Right lobe of liver (tissue), 6 donors: ENCODE measurements around the gene PLAAT4. TPM values are rescaled to one million over a fixed set of nuclear protein-coding genes. Genes with fewer than 3 reads are reported as not detected.
A peak's percentile ranks its signal among the peaks of the same experiment; 100 is the strongest.
"Not testable (repeated sequence)": the region's sequence is repeated elsewhere in the genome, so short reads cannot be mapped to it uniquely, and the experiment has no call there.

Source experiments
- ATAC-seq, 4 donors: fragments of 200-7000 bp; cut with Tn5 transposase; one replicate each; pipeline ENCODE4 v1.9.1; 2020; ENCODE audit warnings: mild to moderate bottlenecking in 4 of 4, moderate library complexity in 4 of 4
- DNase-seq, 3 donors: peaks; one replicate each; pipeline ENCODE4 v3.0.0-alpha.2; 2020
- H3K27ac ChIP-seq, 3 donors: fragments of 200-600 bp; one replicate each; pipeline ENCODE4 v1.8.0; 2022
- H3K27me3 ChIP-seq, 2 donors: fragments of 200-600 bp; one replicate each; pipeline ENCODE4 v1.8.0; 2022
- H3K36me3 ChIP-seq, 4 donors: fragments of 200-600 bp; sonication (generic) in 1 of 4; one replicate each; pipeline versions ENCODE4 v1.5.1 to v1.8.0; 2017 to 2022; ENCODE audit warnings: control low read depth in 1 of 4
- H3K4me1 ChIP-seq, 4 donors: fragments of 200-600 bp; sonication (generic) in 1 of 4; one replicate each; pipeline versions ENCODE4 v1.5.1 to v1.8.0; 2017 to 2022; ENCODE audit warnings: control low read depth in 1 of 4
- H3K4me3 ChIP-seq, 3 donors: fragments of 200-600 bp; one replicate each; pipeline ENCODE4 v1.8.0; 2022
- H3K9me3 ChIP-seq, 4 donors: fragments of 200-600 bp; sonication (generic) in 1 of 4; one replicate each; pipeline versions ENCODE4 v1.5.1 to v1.8.0; 2017 to 2022; ENCODE audit warnings: control low read depth in 1 of 4
- POLR2A ChIP-seq: fragments of 450-650 bp; IDR thresholded peaks from one replicate; pipeline ENCODE4 v1.6.1; 2017; ENCODE audit warnings: antibody characterized with exemption, mild to moderate bottlenecking
- WGBS: methylation state at CpG from one replicate; pipeline ENCODE4 v1.1.6; 2018; ENCODE audit warnings: low coverage, low lambda C conversion rate; ENCODE audit not compliant: insufficient coverage; ENCODE audit errors: missing lambda C conversion rate; 5-methylcytosine and 5-hydroxymethylcytosine counted together
- intact Hi-C, 2 donors: fragments of 100-400 bp; cut with DNase I; formaldehyde crosslinking; loops; one replicate each; pipeline versions ENCODE4 v1.11.2 to v1.14.1; 2022
- total RNA-seq, 6 experiments: library from RNA; depleted of rRNA in 2 of 6; stranded (reverse); fragments of >200 nt in 2 of 6; fragmentation: NEBNext Ultra II Directional in 3 of 6; extraction: Animal tissue kit (Norgen Biotek cat#: 25700) in 3 of 6; gene quantifications; one replicate each; pipeline versions ENCODE4 v1.1.0 to v1.2.4, GENCODE V29; 2016 to 2023
- TF ChIP-seq, protein P1 (sequence below), 4 donors: fragments of 200-600 bp in 3 of 4; fragments of 450-650 bp in 1 of 4; IDR thresholded peaks; one replicate each; pipeline versions ENCODE4 v1.5.1 to v1.8.0; 2016 to 2022; ENCODE audit warnings: antibody characterized with exemption in 4 of 4, mild to moderate bottlenecking in 2 of 4
- donor health status: DM: no; HTN: yes; CAD: no.
- donor health status: DM: no; HTN: no; CAD: no.
- donor health status: DM: no; HTN: no; CAD: no.
- donor health status: DM: no; HTN: yes; CAD: no.
- donor health status: DM: no; HTN: yes; CAD: no.

Gene PLAAT4
- total RNA-seq, 6 experiments from 2014 or later, result 15.9 to 56.8 (median 47.0) TPM

DNA sequence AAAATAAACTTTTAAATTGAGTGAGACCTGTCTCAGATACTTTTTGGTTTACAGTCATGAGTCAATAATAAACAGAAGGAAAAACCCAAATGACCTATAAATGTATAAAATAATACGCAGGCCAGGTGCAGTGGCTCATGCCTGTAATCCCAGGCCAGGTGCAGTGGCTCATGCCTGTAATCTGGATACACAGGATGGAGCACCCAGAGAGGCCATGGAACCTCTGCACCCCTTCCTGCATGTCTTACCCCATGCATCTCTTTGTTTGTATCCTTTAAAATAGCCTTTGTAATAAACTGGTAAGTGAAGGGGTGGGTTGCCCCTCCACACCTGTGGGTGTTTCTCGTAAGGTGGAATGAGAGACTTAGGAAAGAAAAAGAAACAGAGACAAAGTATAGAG lies 8.9 kb upstream of the PLAAT4 start:
- no peak for TF ChIP-seq POLR2A
- TF ChIP-seq, protein P1, sequence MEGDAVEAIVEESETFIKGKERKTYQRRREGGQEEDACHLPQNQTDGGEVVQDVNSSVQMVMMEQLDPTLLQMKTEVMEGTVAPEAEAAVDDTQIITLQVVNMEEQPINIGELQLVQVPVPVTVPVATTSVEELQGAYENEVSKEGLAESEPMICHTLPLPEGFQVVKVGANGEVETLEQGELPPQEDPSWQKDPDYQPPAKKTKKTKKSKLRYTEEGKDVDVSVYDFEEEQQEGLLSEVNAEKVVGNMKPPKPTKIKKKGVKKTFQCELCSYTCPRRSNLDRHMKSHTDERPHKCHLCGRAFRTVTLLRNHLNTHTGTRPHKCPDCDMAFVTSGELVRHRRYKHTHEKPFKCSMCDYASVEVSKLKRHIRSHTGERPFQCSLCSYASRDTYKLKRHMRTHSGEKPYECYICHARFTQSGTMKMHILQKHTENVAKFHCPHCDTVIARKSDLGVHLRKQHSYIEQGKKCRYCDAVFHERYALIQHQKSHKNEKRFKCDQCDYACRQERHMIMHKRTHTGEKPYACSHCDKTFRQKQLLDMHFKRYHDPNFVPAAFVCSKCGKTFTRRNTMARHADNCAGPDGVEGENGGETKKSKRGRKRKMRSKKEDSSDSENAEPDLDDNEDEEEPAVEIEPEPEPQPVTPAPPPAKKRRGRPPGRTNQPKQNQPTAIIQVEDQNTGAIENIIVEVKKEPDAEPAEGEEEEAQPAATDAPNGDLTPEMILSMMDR (IDR thresholded peaks at IDR 0.05), result no peak
- Histone ChIP-seq H3K36me3 (no peaks in the 10 kb centered on the region), H3K27me3 (no peaks in the 10 kb centered on the region), H3K27ac (no peak overlapping the region), H3K4me1 (peaks cover 0 to 3% (median 1%) of the 10 kb centered on the region in 4 donors), H3K4me3 (no peak overlapping the region), H3K9me3 (no peaks in the 10 kb centered on the region)
- ATAC-seq, result no peak
- intact Hi-C loops, result no loop called here
- 90% methylated on average over 2 of the region's 2 CpGs for WGBS
- DNase-seq, result no peak

DNA sequence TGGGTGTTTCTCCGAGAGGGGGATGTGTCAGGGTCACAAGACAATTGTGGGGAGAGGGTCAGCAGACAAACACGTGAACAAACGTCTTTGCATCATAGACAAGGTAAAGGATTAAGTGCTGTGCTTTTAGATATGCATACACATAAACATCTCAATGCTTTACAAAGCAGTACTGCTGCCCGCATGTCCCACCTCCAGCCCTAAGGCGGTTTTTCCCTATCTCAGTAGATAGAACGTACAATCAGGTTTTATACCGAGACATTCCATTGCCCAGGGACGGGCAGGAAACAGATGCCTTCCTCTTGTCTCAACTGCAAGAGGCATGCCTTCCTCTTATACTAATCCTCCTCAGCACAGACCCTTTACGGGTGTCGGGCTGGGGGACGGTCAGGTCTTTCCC lies 8.5 kb upstream of the PLAAT4 start:
- ATAC-seq, H3K27me3 ChIP-seq, H3K4me3 ChIP-seq, intact Hi-C loops, H3K27ac ChIP-seq, H3K36me3 ChIP-seq, DNase-seq, H3K4me1 ChIP-seq, H3K9me3 ChIP-seq: not testable (repeated sequence)
- WGBS, result 50% methylated on average over 3 of the region's 11 CpGs

- H3K4me3 ChIP-seq, ATAC-seq, DNase-seq, H3K9me3 ChIP-seq, intact Hi-C loops, H3K36me3 ChIP-seq, H3K27ac ChIP-seq, H3K27me3 ChIP-seq, H3K4me1 ChIP-seq: not testable (repeated sequence)
- 86% methylated on average over 1 of the region's 3 CpGs for WGBS
Observed at GRCh38 chr11:63528729-63529278, 7.8 kb upstream of the PLAAT4 start.

GRCh38 chr11:63529373-63529772 lies 7.2 kb upstream of the PLAAT4 start:
- H3K9me3 ChIP-seq, H3K36me3 ChIP-seq, ATAC-seq, H3K27ac ChIP-seq, DNase-seq, intact Hi-C loops, H3K4me3 ChIP-seq, H3K4me1 ChIP-seq, H3K27me3 ChIP-seq: not testable (repeated sequence)
- 68% methylated on average over 6 of the region's 6 CpGs for WGBS

- H3K9me3 ChIP-seq, result no peaks in the 10 kb centered on the region
- no peaks in the 10 kb centered on the region for H3K27me3 ChIP-seq
- ATAC-seq (no peak), DNase-seq (no peak)
- H3K36me3 ChIP-seq, result no peaks in the 10 kb centered on the region
- TF ChIP-seq, protein P1 (IDR thresholded peaks at IDR 0.05), result no peak
- no peak for TF ChIP-seq POLR2A
- 93% methylated on average over 2 of the region's 2 CpGs for WGBS
- H3K27ac ChIP-seq, result no peak overlapping the region
- H3K4me3 ChIP-seq, result no peak overlapping the region
- H3K4me1 ChIP-seq, result peaks cover 0 to 3% (median 1%) of the 10 kb centered on the region in 4 donors
- intact Hi-C loops, result no loop called here
Observed at GRCh38 chr11:63530021-63530420, 6.6 kb upstream of the PLAAT4 start.

DNA sequence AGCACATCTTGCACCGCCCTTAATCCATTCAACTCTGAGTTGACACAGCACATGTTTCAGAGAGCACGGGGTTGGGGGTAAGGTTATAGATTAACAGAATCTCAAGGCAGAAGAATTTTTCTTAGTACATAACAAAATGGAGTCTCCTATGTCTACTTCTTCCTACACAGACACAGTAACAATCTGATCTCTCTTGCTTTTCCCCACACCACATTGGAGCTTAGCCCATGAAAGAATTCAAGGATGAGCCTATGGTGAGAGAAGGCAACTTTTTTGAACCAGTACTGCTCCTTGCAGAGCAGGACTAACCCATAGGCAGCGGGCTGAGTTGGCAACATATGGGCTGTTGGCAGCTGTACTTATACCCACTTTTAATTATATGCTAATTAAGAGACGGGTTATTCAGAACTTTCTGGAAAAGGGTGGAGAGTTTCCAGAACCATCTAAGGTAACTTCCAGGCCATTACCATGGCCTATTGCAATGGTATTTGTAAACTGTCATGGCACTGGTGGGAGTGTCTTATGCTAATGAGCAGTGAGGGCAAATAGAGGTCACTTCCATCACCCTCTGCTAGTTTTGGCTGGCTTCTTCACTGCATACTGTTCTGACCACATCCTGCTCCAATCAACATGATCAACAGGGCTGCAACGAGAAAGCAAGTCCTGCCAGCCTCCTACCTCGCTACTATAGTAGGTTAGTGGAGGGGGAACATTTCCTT lies 5.4 kb upstream of the PLAAT4 start:
- H3K9me3 ChIP-seq, H3K4me1 ChIP-seq, DNase-seq, H3K36me3 ChIP-seq, intact Hi-C loops, H3K27me3 ChIP-seq, H3K4me3 ChIP-seq: not testable (repeated sequence)
- H3K27ac ChIP-seq, result peak overlapping the region in 1 of 3 donors; percentile 20
- ATAC-seq, result peak; percentile 95 to 98 (median 96)
- 45% methylated on average over 3 of the region's 6 CpGs for WGBS
